K562 (cell line): Measurements from ENCODE around the gene CEBPB. TPM values are rescaled to one million over a fixed set of nuclear protein-coding genes. Genes with fewer than 3 reads are reported as not detected.

Source experiments
- ADNP ChIP-seq: fragments of 200-800 bp; sonication (Bioruptor generic); IDR thresholded peaks from 2 replicates; pipeline ENCODE4 v1.6.1; 2016; ENCODE audit warnings: missing genetic modification characterization, missing compliant biosample characterization
- ERF ChIP-seq: fragments of 450-650 bp; formaldehyde crosslinking; IDR thresholded peaks from 2 replicates; pipeline ENCODE4 v1.4.0; 2020; ENCODE audit warnings: mild to moderate bottlenecking, mixed read lengths
- FOXP1 ChIP-seq: sonication (generic); formaldehyde crosslinking; IDR thresholded peaks from 2 replicates; pipeline ENCODE4 v1.8.0; 2022; ENCODE audit warnings: mild to moderate bottlenecking, missing genetic modification reagents
- HMGN3 ChIP-seq: IDR thresholded peaks from 2 replicates; pipeline ENCODE4 v1.6.1; 2011; ENCODE audit warnings: borderline replicate concordance, low read depth, mild to moderate bottlenecking, mixed read lengths, low read length; ENCODE audit not compliant: insufficient read length; ENCODE audit errors: extremely low read depth
- JUN ChIP-seq, 2 experiments: sonication (generic) in 1 of 2; formaldehyde crosslinking in 1 of 2; IDR thresholded peaks; 2 replicates each; pipeline versions ENCODE4 v1.6.1 to v1.8.0; 2012 to 2022; ENCODE audit warnings: borderline replicate concordance in 2 of 2, mild to moderate bottlenecking in 2 of 2, improper control_type of control experiment in 1 of 2, low read depth in 1 of 2, low read length in 1 of 2, missing genetic modification reagents in 1 of 2
- MTA3 ChIP-seq: fragments of 450-650 bp; formaldehyde crosslinking; IDR thresholded peaks from 2 replicates; pipeline ENCODE4 v1.6.1; 2017; ENCODE audit warnings: mild to moderate bottlenecking, borderline replicate concordance
- RBBP5 ChIP-seq: fragments of 200-600 bp; sonication (generic); IDR thresholded peaks from 2 replicates; pipeline ENCODE4 v1.6.1; 2012; ENCODE audit warnings: borderline replicate concordance, mild to moderate bottlenecking, low read length, control low read depth, inconsistent platforms; ENCODE audit not compliant: insufficient read depth, poor library complexity, severe bottlenecking
- SP1 ChIP-seq: sonication (generic); formaldehyde crosslinking; IDR thresholded peaks from 2 replicates; pipeline ENCODE4 v1.8.1; 2022; ENCODE audit warnings: mild to moderate bottlenecking, missing genetic modification reagents
- ZNF41 ChIP-seq: fragments of 250-450 bp; sonication (Bioruptor Pico); conservative IDR thresholded peaks from 2 replicates; pipeline ENCODE4 v1.4.0; 2020; ENCODE audit warnings: mild to moderate bottlenecking
- polyA plus RNA-seq, 8 experiments: library from polyadenylated mRNA; depleted of rRNA in 4 of 8; stranded (reverse) in 5 of 8; unstranded in 3 of 8; fragments of >200 nt; fragmentation: Nextera tagmentation in 2 of 8; fragmentation: Illumina TruSeq in 1 of 8; extraction: Ambion mirVana in 2 of 8; extraction: Trizol in 1 of 8; gene quantifications; 2 replicates each; pipeline versions ENCODE4 v1.2.1 to v1.2.3, GENCODE V29; 2011 to 2014; ENCODE audit warnings: inconsistent platforms in 1 of 8, missing spikeins in 1 of 8
- total RNA-seq, 7 experiments: library from RNA; depleted of rRNA in 6 of 7; stranded (reverse); fragments of >200 nt in 6 of 7; fragmentation: Illumina TruSeq in 2 of 7; extraction: Trizol in 2 of 7; gene quantifications; 2 replicates each; pipeline versions ENCODE4 v1.2.1 to v1.2.3, GENCODE V29; 2011 to 2021; ENCODE audit warnings: low replicate concordance in 1 of 7
- TF ChIP-seq, protein P1 (sequence below), 2 experiments: fragments of 450-650 bp in 1 of 2; sonication (generic) in 1 of 2; formaldehyde crosslinking in 1 of 2; IDR thresholded peaks; 2 replicates each; pipeline versions ENCODE4 v1.7.1 to v1.9.0; 2016 to 2022; ENCODE audit warnings: inconsistent platforms in 1 of 2, mild to moderate bottlenecking in 1 of 2, missing genetic modification reagents in 1 of 2
- TF ChIP-seq, protein P2 (sequence below), 2 experiments: IDR thresholded peaks; 2 replicates each; pipeline ENCODE4 v1.6.1; 2011; ENCODE audit warnings: borderline replicate concordance in 1 of 2, control low read depth in 1 of 2, low read depth in 1 of 2, low read length in 1 of 2, mild to moderate bottlenecking in 1 of 2, mixed read lengths in 1 of 2, moderate library complexity in 1 of 2; ENCODE audit not compliant: insufficient read depth in 1 of 2, insufficient read length in 1 of 2, poor library complexity in 1 of 2, severe bottlenecking in 1 of 2; ENCODE audit errors: extremely low read depth in 1 of 2
- TF ChIP-seq, protein P3 (sequence below), 2 experiments: fragments of 450-650 bp; conservative IDR thresholded peaks; 2 replicates each; pipeline ENCODE4 v1.6.1; 2017; ENCODE audit warnings: mild to moderate bottlenecking in 2 of 2, moderate library complexity in 2 of 2

CEBPB gene
- total and polyA plus RNA-seq, 9 of the 15 experiments (the other 6 are each of a cell fraction or from before 2014, with no cell fraction given) = 1.2 to 72.6 (median 7.8) TPM

DNA sequence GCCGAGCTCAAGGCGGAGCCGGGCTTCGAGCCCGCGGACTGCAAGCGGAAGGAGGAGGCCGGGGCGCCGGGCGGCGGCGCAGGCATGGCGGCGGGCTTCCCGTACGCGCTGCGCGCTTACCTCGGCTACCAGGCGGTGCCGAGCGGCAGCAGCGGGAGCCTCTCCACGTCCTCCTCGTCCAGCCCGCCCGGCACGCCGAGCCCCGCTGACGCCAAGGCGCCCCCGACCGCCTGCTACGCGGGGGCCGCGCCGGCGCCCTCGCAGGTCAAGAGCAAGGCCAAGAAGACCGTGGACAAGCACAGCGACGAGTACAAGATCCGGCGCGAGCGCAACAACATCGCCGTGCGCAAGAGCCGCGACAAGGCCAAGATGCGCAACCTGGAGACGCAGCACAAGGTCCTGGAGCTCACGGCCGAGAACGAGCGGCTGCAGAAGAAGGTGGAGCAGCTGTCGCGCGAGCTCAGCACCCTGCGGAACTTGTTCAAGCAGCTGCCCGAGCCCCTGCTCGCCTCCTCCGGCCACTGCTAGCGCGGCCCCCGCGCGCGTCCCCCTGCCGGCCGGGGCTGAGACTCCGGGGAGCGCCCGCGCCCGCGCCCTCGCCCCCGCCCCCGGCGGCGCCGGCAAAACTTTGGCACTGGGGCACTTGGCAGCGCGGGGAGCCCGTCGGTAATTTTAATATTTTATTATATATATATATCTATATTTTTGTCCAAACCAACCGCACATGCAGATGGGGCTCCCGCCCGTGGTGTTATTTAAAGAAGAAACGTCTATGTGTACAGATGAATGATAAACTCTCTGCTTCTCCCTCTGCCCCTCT lies 1.1 kb downstream of the CEBPB start (continued):
- TF ChIP-seq RBBP5 = peak; percentile 65
- TF ChIP-seq FOXP1 (CRISPR knock-in tag) = peak; percentile 35
- TF ChIP-seq, protein P1, sequence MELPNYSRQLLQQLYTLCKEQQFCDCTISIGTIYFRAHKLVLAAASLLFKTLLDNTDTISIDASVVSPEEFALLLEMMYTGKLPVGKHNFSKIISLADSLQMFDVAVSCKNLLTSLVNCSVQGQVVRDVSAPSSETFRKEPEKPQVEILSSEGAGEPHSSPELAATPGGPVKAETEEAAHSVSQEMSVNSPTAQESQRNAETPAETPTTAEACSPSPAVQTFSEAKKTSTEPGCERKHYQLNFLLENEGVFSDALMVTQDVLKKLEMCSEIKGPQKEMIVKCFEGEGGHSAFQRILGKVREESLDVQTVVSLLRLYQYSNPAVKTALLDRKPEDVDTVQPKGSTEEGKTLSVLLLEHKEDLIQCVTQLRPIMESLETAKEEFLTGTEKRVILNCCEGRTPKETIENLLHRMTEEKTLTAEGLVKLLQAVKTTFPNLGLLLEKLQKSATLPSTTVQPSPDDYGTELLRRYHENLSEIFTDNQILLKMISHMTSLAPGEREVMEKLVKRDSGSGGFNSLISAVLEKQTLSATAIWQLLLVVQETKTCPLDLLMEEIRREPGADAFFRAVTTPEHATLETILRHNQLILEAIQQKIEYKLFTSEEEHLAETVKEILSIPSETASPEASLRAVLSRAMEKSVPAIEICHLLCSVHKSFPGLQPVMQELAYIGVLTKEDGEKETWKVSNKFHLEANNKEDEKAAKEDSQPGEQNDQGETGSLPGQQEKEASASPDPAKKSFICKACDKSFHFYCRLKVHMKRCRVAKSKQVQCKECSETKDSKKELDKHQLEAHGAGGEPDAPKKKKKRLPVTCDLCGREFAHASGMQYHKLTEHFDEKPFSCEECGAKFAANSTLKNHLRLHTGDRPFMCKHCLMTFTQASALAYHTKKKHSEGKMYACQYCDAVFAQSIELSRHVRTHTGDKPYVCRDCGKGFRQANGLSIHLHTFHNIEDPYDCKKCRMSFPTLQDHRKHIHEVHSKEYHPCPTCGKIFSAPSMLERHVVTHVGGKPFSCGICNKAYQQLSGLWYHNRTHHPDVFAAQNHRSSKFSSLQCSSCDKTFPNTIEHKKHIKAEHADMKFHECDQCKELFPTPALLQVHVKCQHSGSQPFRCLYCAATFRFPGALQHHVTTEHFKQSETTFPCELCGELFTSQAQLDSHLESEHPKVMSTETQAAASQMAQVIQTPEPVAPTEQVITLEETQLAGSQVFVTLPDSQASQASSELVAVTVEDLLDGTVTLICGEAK (IDR thresholded peaks at IDR 0.05) = no peak
- TF ChIP-seq, protein P1 (CRISPR knock-in tag; IDR thresholded peaks at IDR 0.05) = peak; percentile 48; the same call in 1 of the 2 replicates
- peak; percentile 81; the same call in 1 of the 2 replicates for TF ChIP-seq ERF
- peak; percentile 53; the same call in 1 of the 2 replicates for TF ChIP-seq SP1 (CRISPR knock-in tag)
- no peak for TF ChIP-seq JUN (IDR thresholded peaks at IDR 0.05; ENCODE audit: borderline replicate concordance, low read depth, low read length)
- 0 out of 2 replicates have a peak, but pooled peaks have one; percentile 22 for TF ChIP-seq JUN (CRISPR knock-in tag; IDR thresholded peaks at IDR 0.05; ENCODE audit: borderline replicate concordance)
- no peak for TF ChIP-seq ADNP
- TF ChIP-seq, protein P2, sequence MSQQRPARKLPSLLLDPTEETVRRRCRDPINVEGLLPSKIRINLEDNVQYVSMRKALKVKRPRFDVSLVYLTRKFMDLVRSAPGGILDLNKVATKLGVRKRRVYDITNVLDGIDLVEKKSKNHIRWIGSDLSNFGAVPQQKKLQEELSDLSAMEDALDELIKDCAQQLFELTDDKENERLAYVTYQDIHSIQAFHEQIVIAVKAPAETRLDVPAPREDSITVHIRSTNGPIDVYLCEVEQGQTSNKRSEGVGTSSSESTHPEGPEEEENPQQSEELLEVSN (IDR thresholded peaks at IDR 0.05; ENCODE audit: borderline replicate concordance in 1 of 2, extremely low read depth in 1 of 2, insufficient read depth in 1 of 2, insufficient read length in 1 of 2, low read depth in 1 of 2, low read length in 1 of 2, poor library complexity in 1 of 2, severe bottlenecking in 1 of 2) = peak; percentile 9 to 11
- TF ChIP-seq HMGN3 = peak; percentile 78
- 0 out of 2 replicates have a peak, but pooled peaks have one; percentile 14 for TF ChIP-seq ZNF41 (CRISPR knock-in tag)
- TF ChIP-seq, protein P3, sequence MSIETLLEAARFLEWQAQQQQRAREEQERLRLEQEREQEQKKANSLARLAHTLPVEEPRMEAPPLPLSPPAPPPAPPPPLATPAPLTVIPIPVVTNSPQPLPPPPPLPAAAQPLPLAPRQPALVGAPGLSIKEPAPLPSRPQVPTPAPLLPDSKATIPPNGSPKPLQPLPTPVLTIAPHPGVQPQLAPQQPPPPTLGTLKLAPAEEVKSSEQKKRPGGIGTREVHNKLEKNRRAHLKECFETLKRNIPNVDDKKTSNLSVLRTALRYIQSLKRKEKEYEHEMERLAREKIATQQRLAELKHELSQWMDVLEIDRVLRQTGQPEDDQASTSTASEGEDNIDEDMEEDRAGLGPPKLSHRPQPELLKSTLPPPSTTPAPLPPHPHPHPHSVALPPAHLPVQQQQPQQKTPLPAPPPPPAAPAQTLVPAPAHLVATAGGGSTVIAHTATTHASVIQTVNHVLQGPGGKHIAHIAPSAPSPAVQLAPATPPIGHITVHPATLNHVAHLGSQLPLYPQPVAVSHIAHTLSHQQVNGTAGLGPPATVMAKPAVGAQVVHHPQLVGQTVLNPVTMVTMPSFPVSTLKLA (conservative IDR thresholded peaks at IDR 0.05) = no peak
- peak; percentile 88 for TF ChIP-seq MTA3
